DND-41 (cell line): ENCODE measurements around the gene GRK2.

Experiments
- ATAC-seq: fragments of 200-7000 bp; cut with Tn5 transposase; 3 replicates; pipeline ENCODE4 v1.9.1; 2021; ENCODE audit warnings: low read depth; ENCODE audit not compliant: insufficient read depth
- DNase-seq: peaks from one replicate; pipeline ENCODE4 v3.0.0-alpha.2; 2020
- H2AFZ ChIP-seq: 2 replicates; pipeline ENCODE4 v1.6.0; 2012; ENCODE audit warnings: low read depth, low read length
- H3K27ac ChIP-seq: 2 replicates; pipeline ENCODE4 v1.5.1; 2012; ENCODE audit warnings: low read length, inconsistent platforms
- H3K27me3 ChIP-seq: fragments of 200-600 bp; sonication (generic); 2 replicates; pipeline ENCODE4 v1.6.0; 2012; ENCODE audit warnings: low read length, mild to moderate bottlenecking, inconsistent platforms; ENCODE audit not compliant: insufficient read depth, poor library complexity
- H3K36me3 ChIP-seq: 2 replicates; pipeline ENCODE4 v1.5.1; 2012; ENCODE audit warnings: low read length, inconsistent platforms; ENCODE audit not compliant: insufficient read depth
- H3K4me1 ChIP-seq: 2 replicates; pipeline ENCODE4 v1.5.1; 2012; ENCODE audit warnings: mild to moderate bottlenecking, low read length; ENCODE audit not compliant: insufficient read depth
- H3K4me2 ChIP-seq: 2 replicates; pipeline ENCODE4 v1.6.0; 2012; ENCODE audit warnings: mild to moderate bottlenecking, moderate library complexity, low read length, inconsistent platforms; ENCODE audit not compliant: insufficient read depth
- H3K4me3 ChIP-seq, 2 experiments: fragments of 200-600 bp in 1 of 2; shearing (Covaris generic) in 1 of 2; 2 replicates each; pipeline ENCODE4 v1.5.1; 2012 to 2016; ENCODE audit warnings: inconsistent platforms in 2 of 2, low read length in 2 of 2, mild to moderate bottlenecking in 2 of 2, low read depth in 1 of 2, moderate library complexity in 1 of 2
- H3K79me2 ChIP-seq: 2 replicates; pipeline ENCODE4 v1.6.0; 2012; ENCODE audit warnings: low read length, inconsistent platforms; ENCODE audit not compliant: insufficient read depth
- H3K9ac ChIP-seq: 2 replicates; pipeline ENCODE4 v1.6.0; 2012; ENCODE audit warnings: low read depth, mild to moderate bottlenecking, inconsistent platforms, low read length, moderate library complexity
- H3K9me3 ChIP-seq: 2 replicates; pipeline ENCODE4 v1.5.1; 2012; ENCODE audit warnings: low read length, moderate library complexity, mild to moderate bottlenecking, inconsistent platforms; ENCODE audit not compliant: insufficient read depth, severe bottlenecking
- H4K20me1 ChIP-seq: 2 replicates; pipeline ENCODE4 v1.6.0; 2012; ENCODE audit warnings: low read length; ENCODE audit not compliant: insufficient read depth
- EZH2 ChIP-seq: IDR thresholded peaks from 3 replicates; pipeline ENCODE4 v1.6.1; 2012; ENCODE audit warnings: borderline replicate concordance, low read depth, mild to moderate bottlenecking, moderate library complexity, low read length, inconsistent platforms; ENCODE audit not compliant: severe bottlenecking
- TF ChIP-seq, protein P1 (sequence below): IDR thresholded peaks from 2 replicates; pipeline ENCODE4 v1.5.1; 2012; ENCODE audit warnings: borderline replicate concordance, low read length, moderate library complexity, mild to moderate bottlenecking; ENCODE audit not compliant: poor library complexity, severe bottlenecking; ENCODE audit errors: extremely low read depth

GRK2 gene

DNA sequence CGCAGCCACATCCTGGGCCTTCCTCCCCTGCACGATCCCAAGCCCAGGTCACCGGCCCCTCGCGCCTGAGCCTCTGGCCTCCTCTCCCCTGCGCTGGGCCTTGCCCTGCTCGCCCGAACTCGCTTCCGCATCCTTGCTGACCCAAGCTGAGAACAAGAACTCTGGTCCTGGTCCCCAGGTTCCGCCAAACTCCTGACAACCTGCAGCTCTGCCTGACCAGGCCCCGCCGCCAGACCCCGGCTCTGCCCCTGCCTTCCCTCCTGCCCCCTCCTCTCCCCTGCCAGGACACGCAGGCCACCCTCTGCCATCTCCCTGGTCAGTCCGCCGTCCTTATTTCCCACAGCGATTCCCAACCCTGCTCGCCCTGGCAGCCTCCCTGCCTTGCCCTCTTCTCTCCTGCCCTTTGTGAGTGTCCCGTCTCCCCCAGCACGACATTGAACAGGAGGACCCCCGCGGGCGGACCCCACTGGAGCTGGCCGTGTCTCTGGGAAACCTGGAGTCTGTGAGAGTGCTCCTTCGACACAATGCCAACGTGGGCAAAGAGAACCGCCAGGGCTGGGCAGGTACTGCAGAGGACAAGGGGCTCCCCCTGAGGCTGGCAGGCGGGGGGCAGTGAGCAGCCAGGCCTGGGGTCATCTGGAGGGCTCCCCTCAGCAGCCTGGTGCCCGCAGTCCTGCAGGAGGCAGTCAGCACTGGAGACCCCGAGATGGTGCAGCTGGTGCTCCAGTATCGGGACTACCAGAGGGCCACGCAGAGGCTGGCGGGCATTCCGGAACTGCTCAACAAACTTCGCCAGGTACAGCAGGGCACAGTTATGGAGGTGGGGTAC is 23.6 kb downstream of the GRK2 start:
- Histone ChIP-seq H3K36me3 (peaks cover 81% of the 10 kb centered on the region), H3K27me3 (no peaks in the 10 kb centered on the region), H3K79me2 (peaks cover 67% of the 10 kb centered on the region), H3K4me3 (peak overlapping the region; percentile 33 to 62; a peak in 3 of 4 replicates), H3K4me2 (peak overlapping the region; percentile 94), H3K4me1 (peaks cover 72% of the 10 kb centered on the region), H4K20me1 (0 out of 2 replicates have a peak, but pooled peaks cover 8% of the 10 kb centered on the region), H3K9me3 (peaks cover 3% of the 10 kb centered on the region), H3K9ac (peak overlapping the region; percentile 99), H3K27ac (peak overlapping the region; percentile 72), H2AFZ (no peak overlapping the region)
- DNase-seq (no peak), ATAC-seq (no peak; the same call in 2 of the 3 replicates)
- TF ChIP-seq, protein P1, sequence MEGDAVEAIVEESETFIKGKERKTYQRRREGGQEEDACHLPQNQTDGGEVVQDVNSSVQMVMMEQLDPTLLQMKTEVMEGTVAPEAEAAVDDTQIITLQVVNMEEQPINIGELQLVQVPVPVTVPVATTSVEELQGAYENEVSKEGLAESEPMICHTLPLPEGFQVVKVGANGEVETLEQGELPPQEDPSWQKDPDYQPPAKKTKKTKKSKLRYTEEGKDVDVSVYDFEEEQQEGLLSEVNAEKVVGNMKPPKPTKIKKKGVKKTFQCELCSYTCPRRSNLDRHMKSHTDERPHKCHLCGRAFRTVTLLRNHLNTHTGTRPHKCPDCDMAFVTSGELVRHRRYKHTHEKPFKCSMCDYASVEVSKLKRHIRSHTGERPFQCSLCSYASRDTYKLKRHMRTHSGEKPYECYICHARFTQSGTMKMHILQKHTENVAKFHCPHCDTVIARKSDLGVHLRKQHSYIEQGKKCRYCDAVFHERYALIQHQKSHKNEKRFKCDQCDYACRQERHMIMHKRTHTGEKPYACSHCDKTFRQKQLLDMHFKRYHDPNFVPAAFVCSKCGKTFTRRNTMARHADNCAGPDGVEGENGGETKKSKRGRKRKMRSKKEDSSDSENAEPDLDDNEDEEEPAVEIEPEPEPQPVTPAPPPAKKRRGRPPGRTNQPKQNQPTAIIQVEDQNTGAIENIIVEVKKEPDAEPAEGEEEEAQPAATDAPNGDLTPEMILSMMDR = no peak
- no peak for TF ChIP-seq EZH2

DNA sequence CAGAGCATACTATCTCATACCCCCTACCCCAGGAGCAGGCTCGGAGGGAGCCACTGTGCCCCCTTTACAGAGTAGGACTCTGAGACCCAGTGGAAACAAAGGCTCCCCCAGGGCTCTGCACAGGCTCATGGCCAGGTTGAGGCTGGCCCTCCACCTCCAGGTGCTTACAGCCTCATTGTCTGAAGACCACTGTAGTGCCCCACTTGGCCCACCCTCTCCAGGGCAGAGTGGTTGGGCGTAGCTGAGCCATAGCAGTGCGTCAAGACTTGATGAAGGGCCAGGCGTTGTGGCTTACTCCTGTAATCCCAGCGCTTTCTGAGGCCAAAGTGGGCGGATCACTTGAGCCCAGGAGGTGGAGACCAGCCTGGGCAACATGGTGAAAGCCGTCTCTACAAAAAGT is 24.5 kb downstream of the GRK2 start:
- Histone ChIP-seq H3K9me3 (peaks cover 9% of the 10 kb centered on the region), H3K4me2 (peak overlapping the region; percentile 94), H3K4me3 (peak overlapping the region in 1 of 2 experiments; percentile 62; a peak in 1 of 4 replicates), H2AFZ (no peak overlapping the region), H3K9ac (peak overlapping the region; percentile 99; the same call in 1 of the 2 replicates), H3K27ac (no peak overlapping the region; the same call in 1 of the 2 replicates), H3K79me2 (peaks cover 75% of the 10 kb centered on the region), H3K4me1 (peaks cover 66% of the 10 kb centered on the region), H3K27me3 (no peaks in the 10 kb centered on the region), H3K36me3 (peaks cover 81% of the 10 kb centered on the region), H4K20me1 (0 out of 2 replicates have a peak, but pooled peaks cover 8% of the 10 kb centered on the region)
- TF ChIP-seq, protein P1 = no peak
- TF ChIP-seq EZH2 = no peak
- ATAC-seq (no peak), DNase-seq (no peak)

DNA sequence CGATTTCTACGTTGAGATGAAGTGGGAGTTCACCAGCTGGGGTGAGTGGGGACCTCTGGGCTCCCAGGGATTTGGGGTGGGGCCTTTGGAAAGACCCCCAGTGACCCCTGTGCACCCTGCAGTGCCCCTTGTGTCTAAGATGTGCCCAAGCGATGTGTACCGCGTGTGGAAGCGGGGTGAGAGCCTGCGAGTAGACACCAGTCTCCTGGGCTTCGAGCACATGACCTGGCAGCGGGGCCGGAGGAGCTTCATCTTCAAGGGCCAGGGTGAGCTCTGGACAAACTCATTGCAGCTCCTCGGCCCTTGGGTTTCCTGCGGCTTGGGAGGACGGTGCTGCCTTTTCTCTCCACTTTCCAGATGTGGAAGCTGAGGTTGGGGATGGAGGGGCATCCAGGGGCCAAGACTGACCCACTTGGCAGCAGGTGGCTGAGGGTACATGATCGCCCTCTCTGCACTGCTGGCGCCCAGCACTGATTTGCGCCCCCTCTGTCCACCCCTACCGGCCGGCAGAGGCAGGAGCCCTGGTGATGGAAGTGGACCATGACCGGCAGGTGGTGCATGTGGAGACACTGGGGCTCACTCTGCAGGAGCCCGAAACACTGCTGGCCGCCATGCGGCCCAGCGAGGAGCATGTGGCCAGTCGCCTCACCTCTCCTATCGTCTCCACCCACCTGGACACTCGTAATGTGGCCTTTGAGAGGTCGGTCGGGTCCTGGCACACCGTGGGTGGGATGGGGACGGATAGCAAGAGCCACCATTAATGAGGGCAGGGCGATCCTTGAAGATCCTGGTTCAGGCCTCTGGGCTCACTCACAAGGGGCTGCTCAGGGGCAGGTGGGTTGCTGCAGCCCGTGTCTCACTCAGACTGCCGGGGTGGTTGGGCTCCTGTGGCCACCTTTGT is 25.5 kb downstream of the GRK2 start:
- Histone ChIP-seq H3K36me3 (peaks cover 81% of the 10 kb centered on the region), H3K27ac (peak overlapping the region; percentile 22; the same call in 1 of the 2 replicates), H3K4me1 (peaks cover 56% of the 10 kb centered on the region), H3K4me3 (no peak overlapping the region), H3K27me3 (no peaks in the 10 kb centered on the region), H2AFZ (no peak overlapping the region), H3K9ac (no peak overlapping the region), H4K20me1 (0 out of 2 replicates have a peak, but pooled peaks cover 8% of the 10 kb centered on the region), H3K4me2 (peak overlapping the region; percentile 94), H3K9me3 (peaks cover 9% of the 10 kb centered on the region), H3K79me2 (peaks cover 80% of the 10 kb centered on the region)
- ATAC-seq = no peak
- TF ChIP-seq, protein P1 = no peak
- no peak for TF ChIP-seq EZH2
- no peak for DNase-seq
